ENCODE results near the gene CCSER1. TPM values are rescaled to one million over a fixed set of nuclear protein-coding genes. Genes with fewer than 3 reads are reported as not detected.

The CCSER1 gene
- total and polyA plus RNA-seq, 8 donors = 2.0 to 9.0 (median 4.2) TPM

DNA sequence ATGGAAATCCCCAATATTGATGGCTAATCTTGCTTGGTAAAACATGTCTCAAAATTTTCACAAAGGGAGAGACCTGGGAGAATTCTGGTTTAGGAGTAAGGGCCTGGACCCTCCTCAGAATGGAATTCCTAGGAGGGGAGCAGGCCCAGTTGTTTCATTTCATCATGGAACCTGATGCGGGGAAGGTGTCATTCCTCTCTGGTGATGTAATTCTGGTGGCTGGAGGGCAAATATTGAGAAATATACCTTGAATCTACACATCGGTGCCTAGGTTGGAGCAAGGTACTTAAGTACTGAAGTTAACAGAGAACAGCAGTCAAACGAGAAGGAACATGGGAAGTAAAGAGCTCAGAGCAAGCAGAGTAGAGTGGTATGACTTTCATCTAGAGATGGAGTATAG, 23.2 kb upstream of the CCSER1 start:
- TF ChIP-seq, protein P1, sequence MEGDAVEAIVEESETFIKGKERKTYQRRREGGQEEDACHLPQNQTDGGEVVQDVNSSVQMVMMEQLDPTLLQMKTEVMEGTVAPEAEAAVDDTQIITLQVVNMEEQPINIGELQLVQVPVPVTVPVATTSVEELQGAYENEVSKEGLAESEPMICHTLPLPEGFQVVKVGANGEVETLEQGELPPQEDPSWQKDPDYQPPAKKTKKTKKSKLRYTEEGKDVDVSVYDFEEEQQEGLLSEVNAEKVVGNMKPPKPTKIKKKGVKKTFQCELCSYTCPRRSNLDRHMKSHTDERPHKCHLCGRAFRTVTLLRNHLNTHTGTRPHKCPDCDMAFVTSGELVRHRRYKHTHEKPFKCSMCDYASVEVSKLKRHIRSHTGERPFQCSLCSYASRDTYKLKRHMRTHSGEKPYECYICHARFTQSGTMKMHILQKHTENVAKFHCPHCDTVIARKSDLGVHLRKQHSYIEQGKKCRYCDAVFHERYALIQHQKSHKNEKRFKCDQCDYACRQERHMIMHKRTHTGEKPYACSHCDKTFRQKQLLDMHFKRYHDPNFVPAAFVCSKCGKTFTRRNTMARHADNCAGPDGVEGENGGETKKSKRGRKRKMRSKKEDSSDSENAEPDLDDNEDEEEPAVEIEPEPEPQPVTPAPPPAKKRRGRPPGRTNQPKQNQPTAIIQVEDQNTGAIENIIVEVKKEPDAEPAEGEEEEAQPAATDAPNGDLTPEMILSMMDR (IDR thresholded peaks at IDR 0.05) = no peak
- ATAC-seq (no peak), DNase-seq (no peak)
- Histone ChIP-seq H3K27ac (no peak overlapping the region), H3K36me3 (no peaks in the 10 kb centered on the region), H3K9me3 (no peaks in the 10 kb centered on the region), H3K27me3 (no peaks in the 10 kb centered on the region), H3K4me3 (no peak overlapping the region), H3K4me1 (no peaks in the 10 kb centered on the region)
- intact Hi-C loops (cut with DNase I) = no loop called here

DNA sequence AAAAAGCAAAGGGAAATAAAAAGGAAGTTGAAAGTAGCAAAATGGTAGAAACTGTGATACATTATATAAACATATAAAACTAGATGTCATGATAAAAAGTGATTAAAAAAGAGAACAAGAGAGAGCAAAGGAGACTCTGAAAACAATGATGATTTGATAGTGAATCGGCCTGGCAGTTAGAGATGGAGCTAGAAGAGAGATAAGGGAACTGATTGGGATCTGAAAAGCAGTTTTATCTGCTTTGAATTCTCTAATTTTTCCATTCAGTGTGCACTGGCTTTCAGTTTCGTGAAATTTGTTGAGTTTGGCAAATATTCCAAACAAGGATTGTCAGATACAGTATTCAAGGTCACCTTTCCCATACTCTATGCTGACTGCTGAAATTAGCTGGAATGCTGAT, 21.9 kb upstream of the CCSER1 start:
- Histone ChIP-seq H3K27ac (no peak overlapping the region), H3K27me3 (no peaks in the 10 kb centered on the region), H3K4me3 (no peak overlapping the region), H3K36me3 (no peaks in the 10 kb centered on the region), H3K4me1 (no peaks in the 10 kb centered on the region), H3K9me3 (no peaks in the 10 kb centered on the region)
- TF ChIP-seq, protein P1 (IDR thresholded peaks at IDR 0.05) = no peak
- DNase-seq = no peak
- no peak for ATAC-seq
- intact Hi-C loops (cut with DNase I) = no loop called here

DNA sequence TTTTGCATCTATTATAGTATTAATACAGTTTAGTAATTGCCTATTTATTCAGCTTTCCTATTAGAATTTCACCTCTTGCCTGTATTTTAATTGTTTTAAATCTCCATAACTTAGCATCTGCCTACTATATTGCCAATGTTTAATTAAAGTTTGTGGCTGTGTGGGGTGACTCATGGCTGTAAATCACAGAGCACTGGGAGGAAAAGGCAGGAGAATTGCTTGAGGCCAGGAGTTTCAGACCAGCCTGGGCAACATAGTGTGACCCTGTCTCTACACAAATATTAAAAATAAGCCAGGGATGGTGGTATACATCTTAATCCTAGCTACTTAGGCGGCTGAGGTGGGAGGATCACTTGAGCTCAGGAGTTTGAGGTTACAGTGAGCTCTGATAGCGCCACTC, 14.5 kb upstream of the CCSER1 start:
- no peaks in the 10 kb centered on the region for H3K4me1 ChIP-seq
- H3K27me3 ChIP-seq = no peaks in the 10 kb centered on the region
- intact Hi-C loops (cut with DNase I) = no loop called here
- TF ChIP-seq, protein P1 (IDR thresholded peaks at IDR 0.05) = no peak
- no peak for ATAC-seq
- H3K4me3 ChIP-seq = no peak overlapping the region
- H3K27ac ChIP-seq = no peak overlapping the region
- no peaks in the 10 kb centered on the region for H3K36me3 ChIP-seq
- H3K9me3 ChIP-seq = no peaks in the 10 kb centered on the region
- no peak for DNase-seq

DNA sequence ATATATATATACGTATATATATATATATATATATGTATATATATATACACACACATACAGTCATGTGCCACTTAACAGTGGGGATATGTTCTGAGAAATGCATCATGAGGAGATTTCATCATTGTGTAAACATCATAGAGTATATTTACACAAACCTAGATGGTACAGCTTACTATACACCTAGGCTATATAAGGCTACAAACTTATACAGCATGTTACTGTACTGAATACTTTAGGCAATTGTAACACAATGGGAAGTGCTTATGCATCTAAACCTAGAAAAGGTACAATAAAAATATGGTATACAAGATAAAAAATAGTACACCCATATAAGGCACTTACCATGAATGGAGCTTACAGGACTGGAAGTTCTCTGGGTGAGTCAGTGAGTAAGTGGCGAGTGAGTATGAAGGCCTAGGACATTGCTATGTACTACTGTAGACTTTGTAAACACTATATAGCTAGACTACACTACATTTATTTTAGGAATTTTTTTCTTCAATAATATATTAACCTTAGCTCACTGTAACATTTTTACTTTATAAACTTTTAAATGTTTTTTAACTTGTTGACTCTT, 13.2 kb upstream of the CCSER1 start:
- no peak for DNase-seq

DNA sequence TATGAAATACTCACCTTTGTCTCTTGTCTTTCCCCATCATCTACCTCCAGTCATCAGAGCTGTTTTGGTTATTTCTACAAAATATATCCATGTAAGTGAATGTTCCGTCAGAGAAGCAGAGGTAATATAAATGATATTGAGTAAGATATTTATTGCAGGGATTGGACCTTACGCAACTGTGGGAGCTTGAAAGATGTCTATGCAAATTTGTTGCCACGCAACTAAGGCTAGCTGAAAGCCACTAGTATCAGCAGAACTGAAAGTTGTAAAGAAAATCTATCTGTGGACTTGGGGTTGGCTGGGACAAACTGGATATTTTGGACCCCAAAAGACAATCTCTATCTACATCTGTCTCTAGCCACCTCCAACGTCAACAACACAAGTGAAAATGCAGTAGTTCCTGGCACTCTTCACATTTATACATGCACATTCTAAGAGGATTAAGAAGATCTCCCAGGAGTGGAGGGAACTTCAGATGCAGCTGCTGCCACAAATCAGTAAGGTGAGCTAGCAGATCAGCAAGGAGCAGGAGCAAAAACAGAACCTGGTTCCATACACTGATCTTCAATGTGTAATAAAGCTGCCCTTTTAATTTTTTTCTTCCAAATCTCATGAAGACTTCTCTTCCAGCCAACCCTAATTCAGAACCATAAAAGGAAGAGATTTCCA, 8.5 kb upstream of the CCSER1 start:
- Histone ChIP-seq H3K4me3 (no peak overlapping the region), H3K9me3 (no peaks in the 10 kb centered on the region), H3K4me1 (no peaks in the 10 kb centered on the region), H3K27ac (no peak overlapping the region), H3K27me3 (no peaks in the 10 kb centered on the region), H3K36me3 (no peaks in the 10 kb centered on the region)
- TF ChIP-seq, protein P1 (IDR thresholded peaks at IDR 0.05) = no peak
- no peak for DNase-seq
- no peak for ATAC-seq
- intact Hi-C loops (cut with DNase I) = no loop called here

More for the DNA sequence above, 13.2 kb upstream of the CCSER1 start:
- intact Hi-C loops (cut with DNase I) = no loop called here
- Histone ChIP-seq H3K36me3 (no peaks in the 10 kb centered on the region), H3K4me1 (no peaks in the 10 kb centered on the region), H3K27ac (no peak overlapping the region), H3K9me3 (no peaks in the 10 kb centered on the region), H3K4me3 (no peak overlapping the region), H3K27me3 (no peaks in the 10 kb centered on the region)
- TF ChIP-seq, protein P1 (IDR thresholded peaks at IDR 0.05) = no peak
- peak; percentile 24 for ATAC-seq
